ENCODE results near the gene PAM16. TPM values are rescaled to one million over a fixed set of nuclear protein-coding genes. Genes with fewer than 3 reads are reported as not detected.
"Not testable (repeated sequence)": the region's sequence is repeated elsewhere in the genome, so short reads cannot be mapped to it uniquely, and the experiment has no call there.

PAM16 gene
- total RNA-seq, 1 donor from 2014 or later = 58.6 TPM

- no peak for DNase-seq (ENCODE audit: low spot score)
Observed at GRCh38 chr16:4334724-4335495, 16.2 kb downstream of the PAM16 start.

- not testable (repeated sequence) for DNase-seq (ENCODE audit: low spot score)
Observed at GRCh38 chr16:4333714-4334113, 17.4 kb downstream of the PAM16 start.

GRCh38 chr16:4333308-4333638 lies 17.8 kb downstream of the PAM16 start:
- no peak for DNase-seq (ENCODE audit: low spot score)

- no peak for DNase-seq (ENCODE audit: low spot score)
Observed at GRCh38 chr16:4332623-4333307, 18.4 kb downstream of the PAM16 start.

- DNase-seq (ENCODE audit: low spot score) = no peak
Observed at GRCh38 chr16:4332083-4332482, 19.0 kb downstream of the PAM16 start.

- peak; percentile 87 for DNase-seq (ENCODE audit: low spot score)
Observed at GRCh38 chr16:4330277-4330874, 20.7 kb downstream of the PAM16 start.

GRCh38 chr16:4328782-4329775 lies 22.0 kb downstream of the PAM16 start:
- no peak for DNase-seq (ENCODE audit: low spot score)

- DNase-seq (ENCODE audit: low spot score) = peak; percentile 88
Observed at GRCh38 chr16:4328046-4328781, 22.9 kb downstream of the PAM16 start.

- peak; percentile 43 for DNase-seq (ENCODE audit: low spot score)
Observed at GRCh38 chr16:4327386-4328045, 23.6 kb downstream of the PAM16 start.

GRCh38 chr16:4325253-4325758 lies 25.8 kb downstream of the PAM16 start:
- DNase-seq (ENCODE audit: low spot score) = no peak

- DNase-seq (ENCODE audit: low spot score) = peak; percentile 46
Observed at GRCh38 chr16:4324492-4325252, 26.4 kb downstream of the PAM16 start.

- DNase-seq (ENCODE audit: low spot score) = peak; percentile 67
Observed at GRCh38 chr16:4323845-4324488, 27.2 kb downstream of the PAM16 start.

- peak; percentile 64 for DNase-seq (ENCODE audit: low spot score)
Observed at GRCh38 chr16:4323071-4323844, 27.9 kb downstream of the PAM16 start.

- peak; percentile 43 for DNase-seq (ENCODE audit: low spot score)
Observed at GRCh38 chr16:4322121-4323052, 28.7 kb downstream of the PAM16 start.

GRCh38 chr16:4321286-4322120 lies 29.6 kb downstream of the PAM16 start:
- DNase-seq (ENCODE audit: low spot score) = peak; percentile 43

- DNase-seq (ENCODE audit: low spot score) = peak; percentile 51
Observed at GRCh38 chr16:4320571-4321137, 30.5 kb downstream of the PAM16 start.
